GM21723 (cell line): ENCODE data around the gene PDK1.
"Not testable (repeated sequence)": the region's sequence is repeated elsewhere in the genome, so short reads cannot be mapped to it uniquely, and the experiment has no call there.

ENCODE experiments used
- ATAC-seq: cut with Tn5 transposase; IDR thresholded peaks from one replicate; pipeline ENCODE4 v1.9.1; 2021; ENCODE audit warnings: mild to moderate bottlenecking, moderate library complexity; ENCODE audit not compliant: unreplicated experiment

PDK1 gene

DNA sequence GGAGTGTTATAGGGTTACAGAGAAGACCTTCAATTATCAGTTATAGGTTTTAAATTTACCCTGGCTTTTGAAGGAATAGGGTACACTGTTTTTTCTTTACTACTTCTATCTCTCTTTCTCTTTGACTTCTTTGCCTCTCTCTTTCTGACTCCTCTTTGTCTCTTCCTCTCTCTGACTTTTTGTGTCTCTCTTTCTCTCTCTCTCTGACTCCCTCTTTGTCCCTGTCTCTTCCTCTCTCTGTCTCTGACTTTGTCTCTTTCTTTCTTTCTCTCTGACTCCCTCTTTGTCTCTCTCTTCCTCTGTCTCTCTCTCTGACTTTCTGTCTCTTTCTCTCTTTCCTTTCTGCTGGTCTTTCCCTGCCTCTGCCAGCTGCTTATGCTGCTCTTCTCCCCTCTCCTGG lies 36.3 kb downstream of the PDK1 start:
- ATAC-seq: not testable (repeated sequence)

DNA sequence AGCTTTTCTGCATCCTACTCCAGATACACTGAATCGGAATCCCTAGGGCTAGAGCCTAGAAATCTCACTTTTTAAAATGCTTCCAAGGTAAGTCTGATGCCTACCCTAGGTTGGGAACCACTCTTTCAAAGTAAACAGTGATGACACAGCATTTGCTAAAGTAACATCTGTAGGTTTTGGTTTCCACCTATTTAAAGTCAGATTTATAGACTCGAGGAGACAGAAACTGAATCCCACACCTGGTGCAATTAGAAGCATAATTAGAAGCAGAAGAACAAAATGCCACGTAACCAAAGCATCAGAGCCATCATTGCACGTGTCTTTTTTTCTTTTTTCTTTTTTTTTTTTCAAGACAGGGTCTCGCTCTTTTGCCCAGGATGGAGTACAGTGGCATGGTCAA lies 40.9 kb downstream of the PDK1 start:
- peak; percentile 87 for ATAC-seq

DNA sequence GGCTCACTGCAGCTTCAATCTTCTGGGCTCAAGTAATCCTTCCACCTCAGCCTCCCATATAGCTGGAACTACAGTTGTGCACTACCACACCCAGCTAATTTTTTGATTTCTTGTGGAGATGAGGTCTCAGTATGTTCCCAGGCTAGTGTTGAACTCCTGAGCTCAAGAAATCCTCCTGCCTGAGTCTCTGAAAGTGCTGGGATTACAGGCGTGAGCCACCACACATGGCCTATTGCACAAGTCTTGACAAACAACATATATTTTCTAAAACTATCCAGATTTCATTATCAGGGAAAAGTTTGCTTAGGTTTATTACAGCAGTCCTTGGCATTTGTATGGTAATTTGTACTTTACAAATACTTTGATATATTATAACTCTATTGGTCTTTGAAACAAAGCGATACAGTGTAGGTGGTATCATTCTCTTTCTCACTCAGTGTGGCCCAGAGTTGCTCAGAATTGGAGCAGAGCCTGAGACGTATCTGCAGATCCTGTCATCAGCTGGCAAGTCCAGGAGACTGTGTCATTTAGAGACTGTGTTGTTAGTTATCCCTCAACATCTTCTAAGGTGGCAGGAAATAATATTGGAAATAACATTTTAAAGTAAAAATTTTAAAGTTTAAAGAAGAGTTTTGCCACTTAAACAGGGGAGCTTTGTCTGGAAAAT lies 41.4 kb downstream of the PDK1 start:
- ATAC-seq: no peak

DNA sequence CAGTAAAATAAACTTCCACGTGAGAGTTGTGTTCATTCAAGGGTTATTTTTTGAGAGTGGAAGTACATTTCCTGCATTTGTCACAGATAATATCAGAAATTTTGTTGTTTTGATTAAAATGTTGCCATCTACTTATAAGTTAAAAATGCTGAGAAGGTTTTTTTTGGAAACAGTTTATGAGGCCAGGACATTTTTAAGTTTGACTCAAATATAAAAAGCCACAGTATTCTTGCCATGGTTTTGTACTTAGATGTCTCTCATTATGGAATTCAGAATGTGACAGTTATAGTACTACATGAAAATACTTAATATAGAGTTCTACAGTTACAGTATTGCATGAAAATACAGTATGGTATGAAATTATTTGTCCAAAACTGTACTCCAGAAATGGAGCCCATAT lies 44.1 kb downstream of the PDK1 start:
- ATAC-seq: no peak

DNA sequence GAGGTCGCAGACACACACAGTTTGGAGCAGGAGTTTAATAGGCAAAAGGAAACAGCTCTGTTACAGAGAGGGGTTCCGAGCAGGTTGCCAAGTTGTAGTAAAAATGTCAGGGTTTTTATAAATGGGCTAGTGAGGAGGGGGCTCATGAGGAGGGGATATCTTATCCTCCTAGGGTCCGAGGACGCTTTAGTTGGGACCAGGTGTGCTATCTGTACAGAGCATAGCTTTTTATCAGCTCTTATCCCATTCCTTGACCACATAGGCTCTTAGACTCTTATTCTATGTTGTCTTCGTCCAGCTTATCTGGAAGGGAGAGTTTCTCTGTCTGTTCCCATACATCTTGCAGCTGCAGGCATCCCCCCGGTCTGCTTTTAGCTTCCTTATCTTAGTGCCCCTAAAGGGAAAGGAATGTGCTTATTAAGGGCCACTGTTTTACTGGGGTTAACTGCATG lies 44.7 kb downstream of the PDK1 start:
- no peak for ATAC-seq

DNA sequence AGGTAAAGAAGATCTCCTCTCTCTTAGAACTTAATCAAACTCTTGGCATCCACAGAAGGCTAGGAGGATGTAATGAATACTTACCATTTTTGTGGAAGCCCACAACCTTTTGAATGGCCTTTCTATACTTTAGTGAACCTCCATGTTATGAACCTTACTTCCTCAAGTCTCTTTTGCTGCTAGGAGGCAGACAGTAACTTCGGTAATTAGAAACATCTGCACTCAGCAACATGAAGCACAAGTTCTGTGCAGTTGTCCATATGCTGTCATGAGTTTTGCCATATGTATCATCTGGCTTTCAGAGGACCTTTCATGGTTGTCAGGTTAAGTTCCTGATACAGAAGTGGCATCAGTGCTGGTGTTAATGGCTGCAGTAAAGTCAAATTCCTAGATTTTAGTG lies 50.4 kb downstream of the PDK1 start:
- ATAC-seq: no peak

DNA sequence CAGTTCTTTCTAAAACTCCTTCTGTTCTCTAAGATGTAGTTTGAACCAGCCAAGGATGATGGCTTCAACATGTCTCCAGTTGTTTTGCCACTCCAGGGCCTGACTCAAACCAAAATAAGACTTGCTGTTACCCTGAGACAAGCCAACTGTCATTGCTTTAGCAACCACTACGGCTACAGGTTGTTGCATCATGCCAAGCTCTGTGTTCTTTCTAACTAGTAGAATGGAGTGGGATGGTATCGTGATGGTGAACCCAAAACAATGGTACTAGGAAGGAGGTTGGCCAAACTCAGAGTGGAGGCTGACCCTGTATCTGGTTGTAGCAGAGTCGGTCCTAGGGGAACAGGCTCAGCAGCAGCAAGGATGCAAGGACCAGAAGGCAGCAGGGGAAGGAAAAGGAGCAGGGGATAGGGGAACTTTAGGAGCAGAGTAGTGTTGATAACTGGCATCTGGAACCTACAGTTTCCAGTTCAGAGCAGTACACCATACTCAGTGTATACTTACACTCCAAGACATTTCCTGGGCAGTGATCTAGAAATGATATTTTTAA lies 51.6 kb downstream of the PDK1 start:
- ATAC-seq: no peak

DNA sequence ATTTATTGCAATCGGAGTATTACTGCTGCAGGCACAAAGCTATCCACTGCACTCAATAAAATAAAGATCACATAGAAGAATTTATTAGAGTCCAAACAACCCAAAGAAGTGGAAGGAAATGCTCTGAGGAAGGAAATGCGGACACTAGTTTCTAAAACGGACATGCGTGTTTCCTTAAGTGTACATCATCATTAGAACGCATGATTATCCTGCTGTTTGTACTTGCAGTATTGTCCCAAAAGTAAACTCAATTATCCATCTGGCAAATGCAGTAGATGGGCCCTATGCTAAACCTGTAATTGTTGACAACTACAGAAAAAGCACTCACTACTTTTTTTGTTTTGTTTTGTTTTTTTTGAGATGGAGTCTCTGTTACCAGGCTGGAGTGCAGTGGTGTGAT lies 53.6 kb downstream of the PDK1 start:
- ATAC-seq: no peak

DNA sequence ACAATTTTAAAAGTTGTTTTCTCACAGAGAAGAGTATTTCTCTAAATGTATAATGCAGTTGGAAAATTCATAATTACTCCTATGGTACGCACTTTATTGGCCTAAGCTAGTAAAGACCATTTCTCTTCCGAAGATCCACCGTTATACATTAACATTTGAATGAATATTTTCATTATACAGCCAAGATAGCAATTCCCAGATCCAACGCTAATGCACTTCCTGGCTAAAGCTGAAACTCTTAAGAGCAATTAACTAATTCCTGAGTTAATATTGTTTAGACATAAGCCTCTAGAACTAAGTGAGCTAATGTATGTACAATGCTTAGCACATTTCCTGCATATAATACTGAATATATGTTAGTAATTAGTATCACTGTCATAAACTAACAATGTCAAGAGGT lies 56.2 kb downstream of the PDK1 start:
- ATAC-seq: no peak

DNA sequence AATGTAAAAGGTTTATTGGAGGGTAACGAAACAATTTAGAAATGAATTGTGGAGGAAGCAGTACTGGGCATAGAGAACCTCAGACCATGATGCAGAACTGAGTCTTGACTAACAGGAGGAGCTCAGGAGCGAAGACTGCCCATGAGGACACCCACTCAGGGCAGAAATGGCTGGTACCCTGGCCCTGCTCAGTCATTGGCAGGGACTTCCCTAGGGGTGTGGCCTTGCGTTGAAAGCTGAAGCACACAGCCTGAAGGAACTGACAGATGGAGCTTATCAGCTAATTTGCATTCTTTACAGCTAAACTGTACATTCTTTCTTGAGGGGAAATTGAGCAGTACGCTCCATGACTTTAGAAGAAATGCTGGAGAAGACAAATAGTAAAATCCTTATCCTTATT lies 57.1 kb downstream of the PDK1 start:
- no peak for ATAC-seq

DNA sequence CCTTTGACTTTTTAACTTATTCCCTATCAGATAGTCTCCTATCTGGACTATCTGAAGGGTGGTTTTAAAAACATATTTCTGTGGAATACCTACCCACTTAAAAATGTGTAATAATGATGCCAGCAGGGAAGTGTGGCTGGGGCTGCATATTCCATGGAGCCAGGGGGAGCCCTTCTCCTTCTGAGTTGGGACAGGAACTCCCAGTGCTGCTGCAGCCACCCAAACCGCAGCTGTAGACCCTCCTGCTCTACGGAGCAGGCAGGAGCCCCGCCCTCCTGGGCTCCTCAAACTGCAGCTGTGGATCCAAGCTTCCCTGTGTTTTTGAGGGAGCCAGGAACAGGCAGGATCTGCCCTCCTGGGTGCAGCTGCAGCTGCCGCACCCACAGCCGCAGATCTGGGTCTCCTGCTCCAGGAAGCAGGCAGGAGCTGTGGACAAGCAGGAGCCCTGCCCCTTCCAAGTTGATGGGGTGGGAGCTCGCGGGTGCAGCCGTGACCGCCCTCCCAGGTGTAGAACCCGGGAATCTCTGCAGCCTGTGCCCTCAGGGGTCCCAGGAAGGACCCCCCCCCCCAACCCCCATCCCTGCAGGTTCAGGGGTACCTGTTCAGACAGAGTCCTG lies 57.8 kb downstream of the PDK1 start:
- ATAC-seq: no peak

DNA sequence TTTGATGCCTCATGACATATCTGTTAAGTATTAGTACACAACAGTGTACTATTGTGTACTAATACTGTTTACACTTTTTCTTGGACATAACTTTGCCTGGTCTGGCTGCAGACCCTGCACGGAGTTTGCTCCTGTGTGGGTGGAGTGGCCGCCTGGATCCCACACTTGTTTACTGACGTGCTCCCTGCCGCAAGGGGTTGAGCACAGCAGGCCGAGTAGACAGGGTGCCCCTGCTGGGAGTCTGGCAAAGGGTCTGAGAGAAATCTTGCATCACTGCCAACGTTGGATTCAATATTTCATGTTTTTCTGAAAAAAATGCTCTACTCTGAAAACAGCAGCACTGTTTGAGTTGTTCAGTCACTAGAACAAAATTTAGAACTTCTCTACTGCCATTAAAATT lies 59.0 kb downstream of the PDK1 start:
- ATAC-seq: no peak

DNA sequence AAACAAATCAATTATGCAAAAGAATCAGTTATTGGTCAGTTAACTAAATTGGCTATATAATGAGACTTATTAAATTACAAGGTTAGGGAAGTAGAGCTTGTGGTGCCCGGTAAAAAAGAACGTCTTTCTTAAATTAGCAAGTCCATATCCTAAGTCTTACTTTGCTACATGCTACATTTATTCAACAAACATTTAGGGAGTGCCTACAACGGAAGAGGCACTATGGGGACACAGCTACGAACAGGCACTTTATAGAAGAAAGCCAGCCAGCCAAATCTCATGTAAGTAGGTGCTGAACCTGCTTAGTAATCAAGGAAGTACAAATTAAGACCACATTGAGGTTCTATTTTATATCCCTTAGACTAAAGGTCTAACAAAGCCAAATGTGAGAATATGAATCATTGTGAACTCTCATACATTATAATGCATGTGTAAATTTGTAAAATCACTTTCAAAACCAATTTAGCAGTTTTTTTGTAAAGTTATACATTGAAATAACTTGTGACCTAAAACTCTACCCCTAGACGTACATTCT lies 59.9 kb downstream of the PDK1 start:
- ATAC-seq: no peak

DNA sequence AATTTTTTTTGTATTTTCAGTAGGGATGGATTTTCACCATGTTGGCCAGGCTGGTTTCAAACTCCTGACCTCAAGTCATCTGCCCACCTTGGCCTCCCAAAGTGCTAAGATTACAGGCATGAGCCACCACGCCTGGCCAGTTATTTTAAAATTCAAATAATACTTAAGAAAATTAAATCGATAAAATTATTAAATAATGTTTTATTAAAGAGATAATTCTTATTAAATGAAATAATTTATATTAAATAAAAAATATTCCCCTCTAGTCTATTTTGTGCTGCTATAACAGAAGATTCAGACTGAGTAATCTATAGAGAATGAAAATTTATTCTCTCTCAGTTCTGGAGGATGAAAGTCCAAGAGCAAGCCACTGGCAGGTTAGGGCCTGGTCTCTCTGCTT lies 61.2 kb downstream of the PDK1 start:
- no peak for ATAC-seq

DNA sequence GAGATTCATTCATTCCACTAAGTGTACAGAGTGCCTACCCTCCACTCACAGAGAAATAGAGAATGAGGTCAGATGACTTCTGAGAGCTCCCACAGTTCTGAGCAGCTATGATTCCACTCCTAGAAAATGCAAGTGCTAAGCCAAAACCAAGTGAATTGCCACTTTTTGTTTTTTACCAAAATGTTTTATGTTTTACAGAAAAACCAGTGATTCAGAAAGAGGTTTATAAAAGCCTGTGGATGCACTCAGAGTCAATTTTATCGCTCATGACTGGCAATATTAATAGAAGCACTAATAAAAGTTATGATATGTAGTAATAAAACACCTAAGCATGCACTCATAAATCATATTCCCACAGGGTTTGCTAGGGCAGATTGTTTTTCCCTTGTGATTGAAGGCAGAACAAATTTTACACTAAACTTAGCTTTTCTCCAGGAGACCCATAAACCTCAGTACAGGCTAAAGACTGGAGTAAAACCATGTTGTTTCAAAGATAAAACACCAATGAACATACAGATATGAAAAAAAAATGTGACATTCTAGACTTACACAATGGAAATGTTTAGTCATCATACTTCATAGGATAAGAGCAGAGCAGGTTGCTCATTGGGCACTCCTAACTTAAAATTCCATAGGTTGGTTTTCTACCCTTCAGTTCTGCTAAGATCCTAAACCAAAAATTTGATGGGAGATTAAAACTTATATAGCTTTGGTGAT lies 67.5 kb downstream of the PDK1 start:
- no peak for ATAC-seq

DNA sequence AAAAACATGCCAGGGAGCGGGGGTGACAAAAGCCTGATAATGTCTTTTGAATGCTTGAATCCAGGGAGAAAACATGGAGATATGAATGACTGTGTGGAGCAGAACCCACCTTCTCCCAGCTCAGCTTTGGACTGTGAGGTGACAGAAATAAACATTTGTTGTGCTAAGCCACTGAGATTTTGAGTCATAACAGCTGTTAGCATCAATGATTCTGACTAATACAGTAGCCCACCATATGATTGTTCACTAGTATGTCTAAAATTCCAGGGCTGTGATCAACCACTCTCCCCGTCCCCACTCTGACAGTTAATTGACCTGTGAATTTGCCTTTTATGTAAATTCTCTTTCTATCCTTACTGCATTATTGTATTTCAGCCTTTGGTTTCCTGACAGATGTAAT lies 69.1 kb downstream of the PDK1 start:
- ATAC-seq: no peak

DNA sequence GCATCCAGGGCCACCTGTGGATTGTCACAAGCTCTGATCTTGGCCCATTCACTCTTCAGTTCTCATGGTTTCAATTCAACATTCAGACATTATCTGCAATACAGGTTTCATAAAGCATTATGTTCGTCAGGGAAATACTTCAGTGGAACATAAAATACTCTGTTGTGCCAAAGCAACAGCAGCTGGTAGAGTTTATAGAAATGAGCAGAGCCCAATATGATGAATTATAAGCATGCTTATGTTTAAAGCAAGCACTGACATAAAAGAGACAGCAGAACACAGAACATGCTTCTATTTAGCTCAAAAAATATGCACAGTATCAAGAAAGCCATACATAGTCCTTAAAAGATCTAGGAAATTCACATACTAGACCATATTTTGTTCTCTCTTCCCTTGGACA lies 71.3 kb downstream of the PDK1 start:
- ATAC-seq: no peak

DNA sequence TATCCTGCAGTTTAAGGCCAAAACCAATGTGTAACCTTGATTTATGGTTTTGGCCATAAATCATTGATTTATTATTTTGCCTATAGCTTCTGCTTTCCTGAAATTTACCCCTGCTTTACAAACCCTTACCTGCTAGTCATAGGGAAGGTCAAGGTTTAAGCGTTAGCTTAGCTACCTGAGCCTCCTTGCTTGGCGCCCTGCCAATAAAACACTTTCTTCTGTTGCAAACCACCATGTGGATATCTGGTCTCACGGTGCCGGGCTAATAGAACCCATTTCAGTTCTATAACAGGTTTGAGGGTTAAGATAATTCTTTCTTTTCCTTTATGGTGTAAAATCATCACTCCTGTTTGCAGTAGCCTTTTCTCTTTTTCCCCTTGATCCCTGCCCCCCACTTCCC lies 72.2 kb downstream of the PDK1 start:
- no peak for ATAC-seq

DNA sequence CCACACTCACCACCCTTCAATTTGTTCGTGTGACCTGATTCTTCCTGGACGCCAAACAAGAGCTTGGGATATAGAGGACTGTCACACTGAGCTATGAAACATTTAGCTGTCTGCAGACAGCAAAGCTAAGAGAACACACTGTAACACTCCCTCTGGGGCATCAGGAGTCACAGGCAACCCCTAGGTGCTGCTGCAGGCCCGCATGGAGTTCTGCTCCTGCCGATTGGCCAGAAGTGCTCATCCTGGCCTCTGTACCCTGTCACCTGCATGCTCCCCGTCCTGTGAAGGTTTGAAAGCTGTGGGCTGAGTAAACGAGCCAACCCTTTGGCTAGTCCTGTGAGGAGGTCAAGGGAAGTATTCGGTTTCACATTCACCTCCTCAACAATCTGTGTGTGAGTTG lies 73.7 kb downstream of the PDK1 start:
- ATAC-seq: no peak

DNA sequence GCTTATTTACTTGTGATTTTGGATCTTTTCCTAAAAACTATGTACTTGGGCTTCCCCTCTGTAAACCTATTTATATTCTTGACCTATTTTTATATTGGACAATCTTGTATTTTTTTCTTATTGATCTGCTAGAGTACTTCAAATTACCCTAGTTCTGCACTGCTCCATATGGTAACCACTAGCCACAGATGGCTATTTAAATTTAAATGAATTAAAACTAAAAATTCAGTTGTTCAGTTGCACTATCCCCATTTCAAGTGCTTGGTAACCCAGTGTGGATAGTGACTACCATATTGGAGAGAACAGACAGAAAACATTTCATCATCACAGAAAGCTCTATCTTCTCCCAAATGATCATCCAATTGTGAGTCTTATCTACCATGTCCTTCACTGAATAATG lies 74.3 kb downstream of the PDK1 start:
- ATAC-seq: no peak

DNA sequence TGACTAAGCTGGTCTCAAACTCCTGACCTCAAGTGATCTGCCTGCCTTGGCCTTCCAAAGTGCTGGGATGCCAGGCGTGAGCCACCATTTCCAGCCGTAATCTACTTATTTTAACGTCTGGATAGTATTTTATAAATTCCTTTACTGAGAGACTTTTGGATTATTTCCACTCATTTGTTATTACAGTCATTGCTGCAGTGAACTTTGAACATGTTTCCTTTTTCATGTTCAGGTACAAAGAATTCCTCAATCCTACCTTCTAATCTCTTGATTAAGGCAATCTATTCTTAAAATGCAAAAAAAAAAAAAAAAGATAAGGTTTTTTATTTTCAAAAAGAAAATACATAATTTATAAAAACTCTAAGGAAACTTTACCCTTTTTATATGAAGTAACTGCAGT lies 78.6 kb downstream of the PDK1 start:
- ATAC-seq: no peak

DNA sequence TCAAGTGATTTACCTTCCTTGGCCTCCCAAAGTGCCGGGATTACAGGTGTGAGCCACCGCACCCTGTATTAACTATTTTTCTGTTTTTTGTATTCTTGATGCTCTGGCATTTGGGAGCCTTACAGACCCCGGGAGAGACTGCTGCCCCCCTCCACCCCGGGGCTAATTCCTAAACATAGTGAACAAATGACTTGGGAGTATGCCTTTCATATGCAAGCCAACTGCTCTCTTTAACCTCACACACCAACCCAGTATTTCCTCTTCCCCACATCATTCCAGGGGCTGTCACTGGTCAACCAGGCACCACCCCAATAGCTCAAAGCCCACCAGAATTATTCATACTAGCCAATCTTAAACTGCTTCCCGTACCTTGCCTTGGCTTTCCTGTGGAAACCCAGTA lies 79.7 kb downstream of the PDK1 start:
- no peak for ATAC-seq
